ENCODE results near the gene ELL2. TPM values are rescaled to one million over a fixed set of nuclear protein-coding genes. Genes with fewer than 3 reads are reported as not detected.

Gene ELL2
- total and polyA plus RNA-seq, 2 donors from 2014 or later: 10.1 to 37.2 TPM

- intact Hi-C loops (cut with DNase I): no loop called here
- DNase-seq (no peak), FAIRE-seq (no peak)
- Histone ChIP-seq H3K27me3 (ENCODE audit: control insufficient read depth, insufficient read depth, low read length) (no peaks in the 10 kb centered on the region), H3K4me3 (ENCODE audit: low read length in 3 of 3) (no peak overlapping the region), H3K27ac (ENCODE audit: low read depth in 2 of 2, low read length in 2 of 2) (no peak overlapping the region), H3K36me3 (ENCODE audit: control insufficient read depth in 2 of 3, insufficient read depth in 3 of 3, low read length in 3 of 3) (no peaks in the 10 kb centered on the region), H3K4me1 (ENCODE audit: control insufficient read depth in 2 of 3, insufficient read depth in 2 of 3, low read depth in 1 of 3, low read length in 3 of 3) (no peaks in the 10 kb centered on the region), H3K9me3 (ENCODE audit: control insufficient read depth in 2 of 3, insufficient read depth in 1 of 3, low read length in 3 of 3) (no peaks in the 10 kb centered on the region), H3K9ac (ENCODE audit: low read length in 3 of 3) (no peak overlapping the region)
- no peak for TF ChIP-seq CTCF (IDR thresholded peaks at IDR 0.05; ENCODE audit: borderline replicate concordance, extremely low read depth, insufficient read depth)
These were observed 8.7 kb upstream of the ELL2 start for GRCh38 chr5:95970359-95970704.

- no peak overlapping the region for H3K4me3 ChIP-seq (ENCODE audit: low read length in 3 of 3)
- intact Hi-C loops (cut with DNase I): no loop called here
- H3K9me3 ChIP-seq (ENCODE audit: control insufficient read depth in 2 of 3, insufficient read depth in 1 of 3, low read length in 3 of 3): no peaks in the 10 kb centered on the region
- FAIRE-seq: no peak
- H3K27ac ChIP-seq (ENCODE audit: low read depth in 2 of 2, low read length in 2 of 2): no peak overlapping the region
- no peak for TF ChIP-seq CTCF (IDR thresholded peaks at IDR 0.05; ENCODE audit: borderline replicate concordance, extremely low read depth, insufficient read depth)
- no peak overlapping the region for H3K9ac ChIP-seq (ENCODE audit: low read length in 3 of 3)
- no peaks in the 10 kb centered on the region for H3K36me3 ChIP-seq (ENCODE audit: control insufficient read depth in 2 of 3, insufficient read depth in 3 of 3, low read length in 3 of 3)
- H3K4me1 ChIP-seq (ENCODE audit: control insufficient read depth in 2 of 3, insufficient read depth in 2 of 3, low read depth in 1 of 3, low read length in 3 of 3): no peaks in the 10 kb centered on the region
- no peak for DNase-seq
- H3K27me3 ChIP-seq (ENCODE audit: control insufficient read depth, insufficient read depth, low read length): no peaks in the 10 kb centered on the region
These were observed 8.2 kb upstream of the ELL2 start for GRCh38 chr5:95969651-95970358.

- no peaks in the 10 kb centered on the region for H3K9me3 ChIP-seq (ENCODE audit: control insufficient read depth in 2 of 3, insufficient read depth in 1 of 3, low read length in 3 of 3)
- H3K27me3 ChIP-seq (ENCODE audit: control insufficient read depth, insufficient read depth, low read length): no peaks in the 10 kb centered on the region
- H3K9ac ChIP-seq (ENCODE audit: low read length in 3 of 3): no peak overlapping the region
- no peaks in the 10 kb centered on the region for H3K36me3 ChIP-seq (ENCODE audit: control insufficient read depth in 2 of 3, insufficient read depth in 3 of 3, low read length in 3 of 3)
- H3K4me3 ChIP-seq (ENCODE audit: low read length in 3 of 3): no peak overlapping the region
- no peak overlapping the region for H3K27ac ChIP-seq (ENCODE audit: low read depth in 2 of 2, low read length in 2 of 2)
- H3K4me1 ChIP-seq (ENCODE audit: control insufficient read depth in 2 of 3, insufficient read depth in 2 of 3, low read depth in 1 of 3, low read length in 3 of 3): no peaks in the 10 kb centered on the region
- DNase-seq: no peak
- no peak for TF ChIP-seq CTCF (IDR thresholded peaks at IDR 0.05; ENCODE audit: borderline replicate concordance, extremely low read depth, insufficient read depth)
- FAIRE-seq: no peak
- intact Hi-C loops (cut with DNase I): no loop called here
These were observed 7.4 kb upstream of the ELL2 start for GRCh38 chr5:95969055-95969454.

GRCh38 chr5:95967236-95967635, 5.6 kb upstream of the ELL2 start:
- no peak overlapping the region for H3K4me3 ChIP-seq (ENCODE audit: low read length in 3 of 3)
- H3K9me3 ChIP-seq (ENCODE audit: control insufficient read depth in 2 of 3, insufficient read depth in 1 of 3, low read length in 3 of 3): no peaks in the 10 kb centered on the region
- no peak overlapping the region for H3K9ac ChIP-seq (ENCODE audit: low read length in 3 of 3)
- no peak for TF ChIP-seq CTCF (IDR thresholded peaks at IDR 0.05; ENCODE audit: borderline replicate concordance, extremely low read depth, insufficient read depth)
- DNase-seq: no peak
- no peak for FAIRE-seq
- no peaks in the 10 kb centered on the region for H3K27me3 ChIP-seq (ENCODE audit: control insufficient read depth, insufficient read depth, low read length)
- H3K4me1 ChIP-seq (ENCODE audit: control insufficient read depth in 2 of 3, insufficient read depth in 2 of 3, low read depth in 1 of 3, low read length in 3 of 3): peaks cover 0 to 6% (median 0%) of the 10 kb centered on the region in 3 donors
- intact Hi-C loops (cut with DNase I): no loop called here
- H3K36me3 ChIP-seq (ENCODE audit: control insufficient read depth in 2 of 3, insufficient read depth in 3 of 3, low read length in 3 of 3): no peaks in the 10 kb centered on the region
- H3K27ac ChIP-seq (ENCODE audit: low read depth in 2 of 2, low read length in 2 of 2): no peak overlapping the region
